GM21576 (cell line): ENCODE measurements around the gene CD151.

Experiments used
- ATAC-seq: cut with Tn5 transposase; IDR thresholded peaks from one replicate; pipeline ENCODE4 v1.9.1; 2021; ENCODE audit warnings: mild to moderate bottlenecking, moderate library complexity; ENCODE audit not compliant: unreplicated experiment

The CD151 gene

DNA sequence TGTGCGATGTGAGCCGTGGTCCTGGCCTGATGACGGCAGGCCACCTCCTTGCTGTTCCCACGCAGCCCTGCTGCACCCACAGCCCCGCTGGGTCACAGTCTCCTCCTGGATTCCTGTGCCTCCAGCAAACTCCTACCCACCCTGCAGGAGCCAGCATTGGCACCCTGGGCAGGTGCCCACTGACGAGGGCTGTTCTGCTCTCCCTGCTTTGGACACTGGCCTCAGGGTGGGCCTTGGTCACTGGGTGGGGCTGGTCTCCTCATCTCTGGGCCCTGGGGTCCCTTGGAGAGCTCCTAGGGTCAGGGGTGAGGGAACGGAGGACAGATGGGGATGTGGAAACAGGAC lies 22.6 kb downstream of the CD151 start:
- ATAC-seq: no peak

- no peak for ATAC-seq
These were observed 23.0 kb downstream of the CD151 start for GRCh38 chr11:855796-856195.

DNA sequence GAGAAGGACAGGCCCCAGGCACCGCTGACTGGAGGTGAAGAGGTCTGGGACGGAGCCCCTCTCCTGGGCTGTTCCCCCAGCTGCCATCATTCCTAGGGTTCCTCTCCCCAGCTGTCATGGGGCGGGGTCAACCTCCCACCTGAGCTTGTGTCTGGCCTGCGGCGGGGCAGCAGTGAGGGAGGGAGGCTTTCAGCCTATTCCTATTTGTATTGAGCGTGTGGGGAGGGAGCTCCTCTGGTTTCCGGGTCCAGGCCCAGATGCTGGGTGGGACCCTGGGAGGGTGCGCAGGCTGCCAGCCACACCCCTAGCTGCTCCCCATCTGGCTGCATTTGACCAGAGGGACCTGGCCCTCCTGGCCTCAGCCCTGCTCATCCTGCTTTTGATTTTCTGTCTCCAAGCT lies 23.6 kb downstream of the CD151 start:
- ATAC-seq: no peak

DNA sequence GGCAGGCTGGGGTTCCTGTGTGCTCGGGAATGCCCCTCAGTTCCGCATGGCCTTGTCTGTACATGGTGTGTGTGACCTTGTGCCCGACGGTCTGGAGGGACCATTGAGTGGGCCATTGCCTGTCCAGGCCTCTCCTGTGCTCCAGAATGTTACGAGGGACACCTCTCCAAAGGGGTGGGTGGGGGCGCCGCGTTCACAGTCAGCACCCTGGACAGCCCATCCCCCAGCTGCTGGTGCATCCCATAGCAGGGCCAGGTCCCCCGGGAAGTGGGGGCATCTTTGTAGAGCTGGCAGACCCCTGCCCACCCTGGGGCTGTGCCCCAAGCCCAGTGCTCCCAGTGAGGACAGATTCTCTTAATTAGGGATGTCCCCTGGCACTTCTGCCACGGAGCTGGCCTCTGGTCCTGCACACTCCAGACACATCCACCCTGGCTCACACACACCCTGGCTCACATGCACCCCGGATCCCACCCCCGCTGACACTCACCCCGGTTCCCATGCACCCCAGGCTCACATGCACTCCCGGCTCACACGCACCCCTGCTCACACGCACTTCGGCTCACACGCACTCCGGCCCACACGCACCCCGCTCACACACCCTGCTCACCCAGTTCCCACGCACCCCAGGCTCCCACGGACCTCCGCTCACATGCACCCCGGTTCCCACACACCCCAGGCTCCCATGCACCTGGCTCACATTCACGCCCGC lies 25.5 kb downstream of the CD151 start:
- ATAC-seq: no peak

DNA sequence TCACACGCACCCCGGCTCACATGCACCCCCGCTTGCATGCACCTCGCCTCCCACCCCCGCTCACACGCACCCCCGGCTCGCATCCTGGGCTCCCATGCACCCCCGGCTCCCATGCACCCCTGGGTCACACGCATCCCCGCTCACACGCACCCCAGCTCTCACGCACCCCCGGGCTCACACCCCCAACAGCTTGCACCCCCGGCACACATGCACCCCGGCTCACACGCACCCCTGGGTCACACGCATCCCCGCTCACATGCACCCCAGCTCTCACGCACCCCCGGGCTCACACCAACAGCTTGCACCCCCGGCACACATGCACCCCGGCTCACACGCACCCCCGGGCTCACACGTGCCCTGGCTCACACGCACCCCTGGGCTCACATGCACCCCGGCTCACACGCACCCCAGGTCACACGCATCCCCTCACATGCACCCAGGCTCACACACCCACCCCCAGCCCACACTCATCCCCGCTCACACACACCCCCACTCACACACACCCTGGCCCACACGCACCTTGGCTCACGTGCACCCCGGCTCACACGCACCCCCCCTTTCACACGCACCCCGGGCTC lies 26.1 kb downstream of the CD151 start:
- ATAC-seq: no peak

- ATAC-seq: no peak
These were observed 26.8 kb downstream of the CD151 start for GRCh38 chr11:859394-860131.

DNA sequence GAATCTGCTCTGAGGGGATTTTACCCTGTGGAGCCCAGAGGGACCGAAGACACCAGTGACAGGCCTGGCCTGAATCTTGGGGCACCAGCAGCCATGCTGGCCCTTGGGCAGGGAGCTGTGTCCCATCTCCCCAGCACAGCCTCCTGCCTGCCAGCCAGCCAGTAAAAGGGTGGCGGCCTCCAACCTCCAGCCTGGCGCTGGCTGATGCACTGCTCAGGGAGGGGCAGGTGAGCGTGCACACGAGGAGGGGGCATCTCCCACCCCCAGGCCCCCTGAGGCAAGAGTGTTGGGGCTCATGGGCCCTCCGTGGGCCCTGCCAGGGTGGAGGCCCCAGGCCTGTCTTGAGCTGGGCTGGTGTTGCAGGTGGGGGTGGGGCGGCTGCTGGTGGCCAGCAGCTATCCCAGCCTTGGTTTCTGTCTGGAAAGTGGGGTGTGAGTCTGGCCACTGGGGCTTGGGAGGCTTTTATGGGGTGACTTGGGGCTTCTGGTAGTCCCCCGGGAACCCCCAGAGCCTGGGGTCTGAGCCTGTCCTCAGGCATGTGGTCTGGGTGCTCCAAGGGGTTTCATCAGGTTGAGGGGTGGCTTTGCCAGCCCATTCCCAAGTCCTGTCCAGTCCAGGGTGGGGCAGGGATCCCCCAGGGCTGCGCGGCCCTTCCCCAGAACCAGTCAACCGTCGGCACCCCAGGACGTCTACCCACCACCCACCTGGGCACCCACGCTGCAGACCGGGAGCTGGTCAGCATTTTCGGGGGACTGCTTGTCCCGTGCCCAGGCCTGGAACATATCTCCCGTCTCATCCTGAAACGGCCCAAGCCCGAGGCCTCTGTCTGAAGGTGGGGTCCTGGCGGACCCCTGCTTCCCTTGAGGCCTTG lies 27.7 kb downstream of the CD151 start:
- ATAC-seq: no peak

DNA sequence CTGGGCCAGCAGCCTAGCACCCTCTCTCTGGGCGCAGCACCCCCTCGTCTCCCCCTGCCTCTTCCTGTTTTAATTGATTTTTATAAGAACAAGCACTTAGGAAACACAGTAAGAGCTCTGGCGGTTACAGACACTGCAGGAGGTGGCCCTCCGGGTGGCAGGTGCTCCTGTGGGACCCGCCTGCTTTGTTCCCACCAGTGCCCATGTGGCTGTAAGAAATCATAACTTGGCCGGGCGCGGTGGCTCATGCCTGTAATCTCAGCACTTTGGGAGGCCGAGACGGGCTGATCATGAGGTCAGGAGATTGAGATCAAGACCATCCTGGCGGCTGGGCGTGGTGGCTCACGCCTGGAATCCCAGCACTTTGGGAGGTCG lies 28.3 kb downstream of the CD151 start:
- ATAC-seq: no peak

DNA sequence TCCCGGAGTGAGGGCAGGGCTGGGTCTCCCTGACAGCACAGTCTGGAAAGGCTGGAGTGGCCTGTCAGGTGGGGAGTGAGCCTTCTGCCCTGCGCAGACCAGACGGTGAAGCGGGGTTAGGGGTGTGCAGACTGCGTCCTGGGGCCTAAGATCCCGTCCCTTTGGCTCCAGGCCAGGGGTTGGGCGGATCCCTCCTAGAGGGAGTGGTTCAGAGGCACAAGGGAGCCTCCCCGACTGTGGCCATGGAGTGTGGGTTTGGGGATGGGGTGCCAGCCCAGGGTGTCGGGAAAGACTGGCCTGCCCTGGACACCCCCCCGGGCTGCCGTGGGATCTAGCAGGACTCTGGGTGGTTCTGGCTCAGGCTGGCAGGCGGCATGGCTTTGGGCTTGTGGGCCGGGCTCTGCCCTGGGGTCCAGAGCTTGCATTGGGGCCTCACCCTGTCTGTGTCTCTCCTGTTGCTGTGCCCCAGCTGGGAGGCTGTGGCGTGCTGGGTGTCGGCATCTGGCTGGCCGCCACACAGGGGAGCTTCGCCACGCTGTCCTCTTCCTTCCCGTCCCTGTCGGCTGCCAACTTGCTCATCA lies 29.4 kb downstream of the CD151 start:
- ATAC-seq: no peak

DNA sequence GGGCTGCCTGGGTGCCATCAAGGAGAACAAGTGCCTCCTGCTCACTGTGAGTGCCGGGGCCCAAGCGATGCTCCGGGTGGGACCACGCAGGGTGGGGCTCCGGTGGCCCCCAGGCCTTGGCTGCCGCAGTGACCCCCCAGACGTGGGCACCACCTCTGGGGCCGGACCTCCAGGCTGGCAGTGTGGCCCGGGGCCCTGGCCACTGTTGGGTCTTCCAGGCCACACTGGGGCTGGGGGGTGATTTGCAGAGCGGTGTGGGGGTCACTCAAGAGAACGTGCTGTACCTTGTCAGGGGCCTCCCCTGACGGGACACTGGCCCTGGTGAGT lies 29.9 kb downstream of the CD151 start:
- no peak for ATAC-seq

DNA sequence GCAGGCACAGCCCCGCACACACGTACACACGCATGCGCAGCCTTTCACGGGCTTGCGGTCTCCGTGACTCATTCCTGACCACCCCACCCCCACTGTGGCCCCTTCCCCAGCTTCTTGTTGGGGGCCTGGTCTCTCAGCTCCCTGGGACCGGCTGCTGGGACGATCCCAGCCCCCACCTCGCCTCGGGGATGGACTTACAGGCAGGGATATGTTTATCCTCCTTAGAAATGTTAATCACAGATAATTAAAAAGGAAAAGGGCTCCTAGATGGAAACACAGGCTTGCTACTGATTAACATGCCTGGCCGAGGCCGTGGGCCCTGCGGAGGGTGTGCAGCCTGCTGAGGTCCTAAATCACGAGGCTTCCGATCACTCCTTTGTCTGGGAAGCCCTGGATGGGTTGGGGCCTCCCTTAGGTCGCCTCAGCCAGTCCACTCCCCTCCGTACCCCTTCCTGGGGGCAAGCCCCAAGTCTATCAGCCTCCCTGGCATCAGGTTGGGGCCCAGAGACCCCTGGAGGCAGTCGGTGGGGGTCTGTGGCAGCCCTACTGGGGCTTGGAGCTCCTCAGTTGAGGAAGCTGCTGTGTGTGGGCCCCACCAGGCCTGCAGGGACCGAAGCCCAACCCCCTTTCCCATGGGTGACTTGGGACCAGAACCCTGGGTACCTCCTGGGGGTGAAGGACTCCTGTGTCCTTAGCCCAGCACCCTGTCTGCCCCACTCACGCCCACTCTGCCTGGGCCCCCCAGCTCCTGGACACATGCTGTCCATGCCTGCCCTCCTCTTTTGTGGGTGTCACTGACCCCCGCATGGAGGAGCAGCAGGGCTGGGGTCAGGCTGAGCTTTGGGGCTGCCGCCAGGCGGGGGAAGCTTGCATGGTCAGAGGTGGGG lies 30.5 kb downstream of the CD151 start:
- ATAC-seq: no peak

GRCh38 chr11:863910-864827 lies 31.4 kb downstream of the CD151 start:
- ATAC-seq: no peak

GRCh38 chr11:864898-865297 lies 32.1 kb downstream of the CD151 start:
- ATAC-seq: no peak

DNA sequence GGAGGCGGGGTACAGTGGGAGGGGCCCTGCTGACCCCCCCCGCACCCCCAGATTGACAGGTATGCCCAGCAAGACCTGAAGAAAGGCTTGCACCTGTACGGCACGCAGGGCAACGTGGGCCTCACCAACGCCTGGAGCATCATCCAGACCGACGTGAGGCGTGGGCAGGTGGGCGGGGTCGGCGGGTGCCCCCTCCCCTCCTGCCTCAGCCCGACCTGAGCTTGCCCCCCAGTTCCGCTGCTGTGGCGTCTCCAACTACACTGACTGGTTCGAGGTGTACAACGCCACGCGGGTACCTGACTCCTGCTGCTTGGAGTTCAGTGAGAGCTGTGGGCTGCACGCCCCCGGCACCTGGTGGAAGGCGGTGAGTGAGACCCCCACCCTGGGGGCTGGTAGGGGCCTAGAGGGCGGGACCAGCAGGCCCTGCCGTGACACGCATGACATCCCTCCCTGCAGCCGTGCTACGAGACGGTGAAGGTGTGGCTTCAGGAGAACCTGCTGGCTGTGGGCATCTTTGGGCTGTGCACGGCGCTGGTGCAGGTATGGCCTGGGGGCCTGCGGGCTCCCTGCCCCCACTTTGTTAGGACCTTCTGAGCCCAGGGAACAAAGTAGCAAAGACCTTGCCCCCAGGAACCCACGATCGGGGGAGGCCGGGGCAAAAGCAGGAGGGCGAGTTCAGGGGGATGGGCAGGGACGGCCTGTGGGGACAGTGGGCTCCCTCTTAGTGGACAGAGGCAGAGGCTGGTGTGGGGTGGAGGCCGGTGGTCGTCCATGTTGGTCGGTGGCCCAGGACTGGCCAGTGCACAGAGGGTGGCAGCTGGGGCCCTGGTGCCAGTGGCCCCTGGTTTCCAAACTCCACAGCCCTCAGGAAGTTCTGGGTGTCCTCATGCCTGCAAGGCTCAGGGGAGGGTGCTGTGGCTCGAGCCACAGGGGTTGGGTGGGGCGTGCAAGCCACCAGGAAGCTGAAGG lies 33.0 kb downstream of the CD151 start:
- ATAC-seq: no peak

DNA sequence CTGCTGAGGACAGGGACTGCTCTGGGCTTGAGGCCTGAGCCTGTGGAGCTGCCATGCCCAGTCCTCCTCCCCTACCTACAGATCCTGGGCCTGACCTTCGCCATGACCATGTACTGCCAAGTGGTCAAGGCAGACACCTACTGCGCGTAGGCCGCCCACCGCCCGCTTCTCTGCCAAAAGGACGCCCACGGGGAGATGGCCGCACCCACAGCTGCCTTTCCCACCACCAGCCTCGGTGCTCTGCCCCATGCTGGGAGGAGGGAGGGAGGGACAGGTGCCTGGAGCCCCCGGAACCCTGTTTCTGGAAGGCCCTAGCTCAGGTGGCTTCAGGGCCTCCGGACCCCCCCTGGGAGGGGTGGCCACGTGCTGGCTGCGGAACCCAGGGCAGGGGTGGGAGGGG lies 33.7 kb downstream of the CD151 start:
- no peak for ATAC-seq

- ATAC-seq: no peak
These were observed 35.2 kb downstream of the CD151 start for GRCh38 chr11:867856-868358.

GRCh38 chr11:868394-868793 lies 35.6 kb downstream of the CD151 start:
- ATAC-seq: no peak

DNA sequence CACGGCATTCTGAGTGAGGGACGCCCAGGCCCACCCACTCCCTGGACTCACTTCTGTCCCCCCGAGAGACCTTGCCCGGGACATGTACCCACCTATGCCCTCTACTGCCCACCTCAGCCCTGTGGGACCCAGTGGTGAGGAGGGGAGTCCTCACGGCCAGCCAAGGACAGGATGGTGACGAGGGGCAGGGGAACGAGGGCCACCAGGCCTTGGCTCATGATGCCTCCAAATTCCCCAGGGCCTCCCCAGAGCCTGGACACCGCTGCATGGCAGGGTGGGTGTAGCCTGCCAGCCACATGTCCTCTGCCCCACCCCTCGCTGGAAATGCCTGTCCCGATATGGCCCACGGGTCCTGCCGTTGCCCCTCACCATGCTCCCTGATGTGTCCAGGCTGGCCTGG lies 36.0 kb downstream of the CD151 start:
- no peak for ATAC-seq
